BE2C (cell line): ENCODE results near the gene KLHL2.

Source experiments
- DNase-seq: peaks from one replicate; pipeline ENCODE4 v3.0.0-alpha.2; 2020
- H3K27me3 ChIP-seq: fragments of 250-450 bp; sonication (Bioruptor Pico); 2 replicates; pipeline ENCODE4 v1.5.1; 2020; ENCODE audit warnings: mild to moderate bottlenecking
- H3K36me3 ChIP-seq: fragments of 250-450 bp; sonication (Bioruptor Pico); 2 replicates; pipeline ENCODE4 v1.5.1; 2020; ENCODE audit warnings: mild to moderate bottlenecking
- H3K4me1 ChIP-seq: fragments of 250-450 bp; sonication (Bioruptor Pico); 2 replicates; pipeline ENCODE4 v1.5.1; 2020
- H3K4me3 ChIP-seq: 2 replicates; pipeline ENCODE4 v1.5.1; 2011; ENCODE audit warnings: low read depth, low read length
- H3K9me3 ChIP-seq: fragments of 250-450 bp; sonication (Bioruptor Pico); 2 replicates; pipeline ENCODE4 v1.5.1; 2020
- CTCF ChIP-seq: IDR thresholded peaks from 2 replicates; pipeline ENCODE4 v1.5.1; 2012; ENCODE audit warnings: mild to moderate bottlenecking, low read depth, low read length

The KLHL2 gene

DNA sequence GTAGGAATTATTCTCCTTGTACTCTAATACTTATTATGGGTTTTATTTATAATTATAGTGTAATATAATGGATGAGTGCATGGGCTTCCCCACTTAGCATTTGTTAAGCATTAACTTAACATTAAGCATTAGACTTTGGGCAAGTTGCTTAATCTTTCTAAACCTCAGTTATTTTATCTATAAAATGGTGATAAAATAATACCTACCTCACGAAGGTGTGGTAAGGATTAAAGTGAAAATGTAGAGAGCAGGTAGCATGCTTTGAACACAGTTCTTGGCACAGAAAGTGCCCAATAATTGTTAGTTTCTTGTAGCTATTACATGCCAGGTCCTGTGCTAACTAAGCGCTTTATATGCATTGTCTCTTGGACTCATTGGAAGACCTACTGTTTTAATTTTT, 122.7 kb downstream of the KLHL2 start:
- H3K36me3 ChIP-seq, result peaks cover 20% of the 10 kb centered on the region
- H3K9me3 ChIP-seq, result no peaks in the 10 kb centered on the region
- no peaks in the 10 kb centered on the region for H3K4me1 ChIP-seq
- peak overlapping the region; percentile 98 for H3K4me3 ChIP-seq
- no peak for DNase-seq
- TF ChIP-seq CTCF, result no peak
- H3K27me3 ChIP-seq, result no peaks in the 10 kb centered on the region

DNA sequence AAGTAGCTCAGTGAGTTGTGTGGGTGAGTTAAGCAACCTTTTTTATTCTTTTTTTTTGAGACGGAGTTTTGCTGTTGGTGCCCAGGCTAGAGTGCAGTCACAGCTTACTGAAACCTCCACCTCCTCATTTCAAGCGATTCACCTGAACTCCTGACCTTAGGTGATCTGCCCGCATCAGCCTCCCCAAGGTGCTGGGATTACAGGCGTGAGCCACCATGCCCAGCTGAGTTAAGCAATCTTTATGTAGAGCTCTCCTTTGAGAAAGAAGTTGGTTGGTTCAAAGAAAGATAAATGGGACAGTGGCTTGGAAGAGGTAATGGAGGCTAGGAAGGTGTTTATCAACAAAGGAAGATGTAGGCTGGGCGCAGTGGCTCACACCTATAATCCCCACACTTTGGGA, 123.3 kb downstream of the KLHL2 start:
- peak overlapping the region; percentile 98 for H3K4me3 ChIP-seq
- no peaks in the 10 kb centered on the region for H3K27me3 ChIP-seq
- TF ChIP-seq CTCF, result no peak
- H3K4me1 ChIP-seq, result no peaks in the 10 kb centered on the region
- H3K36me3 ChIP-seq, result peaks cover 26% of the 10 kb centered on the region
- DNase-seq, result no peak
- H3K9me3 ChIP-seq, result no peaks in the 10 kb centered on the region

GRCh38 chr4:165331359-165331758, 124.0 kb downstream of the KLHL2 start:
- Histone ChIP-seq H3K4me3 (peak overlapping the region; percentile 28), H3K9me3 (no peaks in the 10 kb centered on the region), H3K27me3 (no peaks in the 10 kb centered on the region), H3K4me1 (no peaks in the 10 kb centered on the region), H3K36me3 (peaks cover 26% of the 10 kb centered on the region)
- DNase-seq, result no peak
- no peak for TF ChIP-seq CTCF

GRCh38 chr4:165331823-165332222, 124.5 kb downstream of the KLHL2 start:
- no peak for TF ChIP-seq CTCF
- Histone ChIP-seq H3K36me3 (peaks cover 26% of the 10 kb centered on the region), H3K4me1 (no peaks in the 10 kb centered on the region), H3K9me3 (no peaks in the 10 kb centered on the region), H3K27me3 (no peaks in the 10 kb centered on the region), H3K4me3 (peak overlapping the region; percentile 28)
- no peak for DNase-seq

GRCh38 chr4:165332502-165332901, 125.1 kb downstream of the KLHL2 start:
- Histone ChIP-seq H3K4me3 (no peak overlapping the region), H3K36me3 (peaks cover 32% of the 10 kb centered on the region), H3K4me1 (no peaks in the 10 kb centered on the region), H3K9me3 (no peaks in the 10 kb centered on the region), H3K27me3 (no peaks in the 10 kb centered on the region)
- no peak for DNase-seq
- TF ChIP-seq CTCF, result no peak

DNA sequence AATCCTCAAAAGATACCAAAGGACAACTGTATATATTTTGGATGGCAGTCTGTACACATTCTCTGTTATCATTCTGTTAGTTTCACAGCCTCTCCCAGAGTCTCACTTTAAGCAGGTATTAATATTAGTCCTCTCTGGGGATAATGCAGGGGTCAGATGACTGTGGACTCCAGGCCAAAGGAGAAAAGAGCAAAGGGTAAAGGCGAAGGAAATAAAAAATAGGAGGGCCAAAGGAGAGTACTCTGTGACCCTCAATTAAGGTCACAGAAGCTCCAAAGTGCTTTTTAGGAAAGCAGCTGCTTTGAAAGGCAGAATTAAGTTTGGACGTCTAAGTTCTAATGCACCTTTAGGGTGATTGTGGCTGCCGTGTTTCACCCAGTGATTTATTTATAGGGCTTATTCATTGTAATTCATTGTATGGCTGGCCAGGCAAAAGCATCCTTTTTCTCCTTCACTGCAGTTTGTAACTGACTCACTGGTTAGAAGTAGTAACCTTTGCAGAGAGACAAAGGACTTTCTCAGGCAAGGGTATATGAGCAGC, 127.9 kb downstream of the KLHL2 start:
- H3K4me3 ChIP-seq, result no peak overlapping the region
- no peaks in the 10 kb centered on the region for H3K4me1 ChIP-seq
- DNase-seq, result no peak
- H3K36me3 ChIP-seq, result peaks cover 49% of the 10 kb centered on the region
- no peaks in the 10 kb centered on the region for H3K27me3 ChIP-seq
- H3K9me3 ChIP-seq, result no peaks in the 10 kb centered on the region
- no peak for TF ChIP-seq CTCF
